Hepatocyte (in vitro differentiated cells): ENCODE data around the gene ACTA2.

ENCODE experiments used
- CTCF ChIP-seq: fragments of 200-600 bp; sonication (generic); IDR thresholded peaks from 2 replicates; pipeline ENCODE4 v1.5.1; 2016; ENCODE audit warnings: antibody characterized with exemption, mild to moderate bottlenecking; ENCODE audit not compliant: poor library complexity
- EZH2 ChIP-seq: fragments of 200-600 bp; sonication (generic); IDR thresholded peaks from 2 replicates; pipeline ENCODE4 v1.6.1; 2016; ENCODE audit warnings: antibody characterized with exemption, mild to moderate bottlenecking, borderline replicate concordance

- no peak for TF ChIP-seq CTCF
- TF ChIP-seq EZH2: no peak
Observed at GRCh38 chr10:88958721-88959120, 6.1 kb upstream of the ACTA2 start.
